Measurements from ENCODE around the gene MASTL.

- TF ChIP-seq, protein P1, sequence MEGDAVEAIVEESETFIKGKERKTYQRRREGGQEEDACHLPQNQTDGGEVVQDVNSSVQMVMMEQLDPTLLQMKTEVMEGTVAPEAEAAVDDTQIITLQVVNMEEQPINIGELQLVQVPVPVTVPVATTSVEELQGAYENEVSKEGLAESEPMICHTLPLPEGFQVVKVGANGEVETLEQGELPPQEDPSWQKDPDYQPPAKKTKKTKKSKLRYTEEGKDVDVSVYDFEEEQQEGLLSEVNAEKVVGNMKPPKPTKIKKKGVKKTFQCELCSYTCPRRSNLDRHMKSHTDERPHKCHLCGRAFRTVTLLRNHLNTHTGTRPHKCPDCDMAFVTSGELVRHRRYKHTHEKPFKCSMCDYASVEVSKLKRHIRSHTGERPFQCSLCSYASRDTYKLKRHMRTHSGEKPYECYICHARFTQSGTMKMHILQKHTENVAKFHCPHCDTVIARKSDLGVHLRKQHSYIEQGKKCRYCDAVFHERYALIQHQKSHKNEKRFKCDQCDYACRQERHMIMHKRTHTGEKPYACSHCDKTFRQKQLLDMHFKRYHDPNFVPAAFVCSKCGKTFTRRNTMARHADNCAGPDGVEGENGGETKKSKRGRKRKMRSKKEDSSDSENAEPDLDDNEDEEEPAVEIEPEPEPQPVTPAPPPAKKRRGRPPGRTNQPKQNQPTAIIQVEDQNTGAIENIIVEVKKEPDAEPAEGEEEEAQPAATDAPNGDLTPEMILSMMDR (IDR thresholded peaks at IDR 0.05) = no peak
- TF ChIP-seq POLR2A (IDR thresholded peaks at IDR 0.05) = no peak
- TF ChIP-seq POLR2AphosphoS5 (IDR thresholded peaks at IDR 0.05) = no peak
Measured at GRCh38 chr10:27225642-27226257, 70.6 kb downstream of the MASTL start.
